Measurements from ENCODE around the gene TBRG4.
A peak's percentile ranks its signal among the peaks of the same experiment; 100 is the strongest.
"Not testable (repeated sequence)": the region's sequence is repeated elsewhere in the genome, so short reads cannot be mapped to it uniquely, and the experiment has no call there.

TBRG4 gene

DNA sequence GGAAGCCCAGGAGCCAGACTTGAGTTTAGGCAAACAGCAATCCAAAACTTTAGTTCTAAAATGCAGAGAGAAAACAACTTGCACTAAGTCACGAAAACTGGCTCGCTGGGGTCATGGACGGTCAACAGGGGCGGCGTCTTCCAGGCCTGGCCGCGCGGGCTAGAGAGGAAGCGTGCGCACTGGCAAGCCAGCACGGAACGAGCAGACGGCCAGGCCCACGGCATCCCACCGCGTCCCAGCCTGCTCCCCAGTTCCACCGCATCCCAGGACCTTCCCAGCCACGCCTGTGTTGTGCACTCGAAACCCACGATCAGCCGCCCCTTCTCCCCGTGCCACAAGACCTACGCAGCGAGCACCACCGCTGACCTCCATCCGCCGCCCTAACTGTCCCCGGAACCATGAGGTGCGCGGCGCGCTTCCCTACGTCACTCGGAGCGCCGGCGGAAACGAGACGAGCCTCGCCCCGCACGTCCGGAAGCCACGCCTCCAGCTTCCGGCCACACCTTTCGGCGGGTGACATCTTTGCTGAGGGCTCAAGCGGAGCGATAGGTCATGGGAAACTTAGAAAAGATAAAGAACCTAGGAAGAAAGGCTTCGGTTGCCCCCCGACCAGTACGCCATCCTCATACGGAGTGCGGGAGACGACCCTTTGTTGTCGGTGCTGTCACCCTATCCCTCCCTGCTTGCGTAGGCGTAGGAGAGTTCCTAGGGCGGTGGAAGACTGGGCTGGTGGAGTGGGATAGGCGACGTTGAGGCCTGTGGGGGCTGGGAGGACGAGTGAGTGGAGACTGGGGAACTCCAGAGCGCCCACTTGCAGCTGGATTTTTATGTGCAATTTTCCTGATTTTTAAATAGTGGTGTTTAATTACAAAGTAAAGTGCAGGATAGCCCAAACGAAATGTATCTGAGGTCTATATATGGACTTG is at the start of gene TBRG4:
TBRG4 (minus strand) TSS at position 400 of the 926 bp plus-strand sequence. CDS start 2,460 bp downstream, outside the sequence.
- peak; percentile 92 for DNase-seq

DNA sequence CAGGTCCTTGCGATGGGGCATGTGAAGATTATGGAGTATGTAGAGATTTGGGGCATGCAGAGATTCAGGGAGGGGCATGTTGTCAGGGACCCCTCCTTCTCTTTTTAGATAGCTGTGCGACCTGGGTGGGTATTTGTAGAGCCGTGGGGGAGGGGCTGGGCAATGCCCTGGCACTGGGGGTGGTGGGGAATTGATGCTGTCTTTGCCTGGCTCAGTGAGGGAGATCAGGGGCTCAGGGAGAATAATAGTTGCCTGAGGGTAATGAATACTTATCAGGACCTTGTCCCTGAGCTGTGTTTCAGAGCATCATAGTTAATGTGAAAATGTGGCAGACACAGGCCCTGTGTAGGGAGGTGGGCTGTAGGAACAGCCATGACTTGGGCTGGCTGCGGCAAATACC is 49.6 kb upstream of the TBRG4 start:
- DNase-seq: no peak

DNA sequence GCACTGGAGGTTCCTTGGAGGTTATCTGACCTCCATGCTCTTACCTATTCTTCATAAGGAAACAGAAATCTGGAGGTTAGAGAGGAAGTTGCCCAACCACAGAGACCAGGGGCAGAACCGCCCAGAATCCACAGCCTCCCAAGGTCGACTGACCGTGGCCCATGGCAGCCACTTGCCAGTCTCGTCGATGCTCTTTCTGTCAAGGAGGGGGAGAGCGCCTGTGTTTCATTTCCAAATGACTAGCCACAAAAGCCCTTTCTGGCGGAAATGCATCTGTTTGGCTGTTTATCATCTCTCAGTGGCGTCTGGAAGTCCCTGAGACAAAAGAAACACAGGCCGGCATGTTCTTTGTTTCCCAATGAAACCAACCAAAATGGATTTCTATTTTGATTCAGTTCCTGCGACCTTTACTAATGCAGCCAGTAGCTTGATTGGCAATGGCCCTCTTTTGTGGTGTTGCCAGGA is 49.0 kb upstream of the TBRG4 start:
- no peak for DNase-seq

DNA sequence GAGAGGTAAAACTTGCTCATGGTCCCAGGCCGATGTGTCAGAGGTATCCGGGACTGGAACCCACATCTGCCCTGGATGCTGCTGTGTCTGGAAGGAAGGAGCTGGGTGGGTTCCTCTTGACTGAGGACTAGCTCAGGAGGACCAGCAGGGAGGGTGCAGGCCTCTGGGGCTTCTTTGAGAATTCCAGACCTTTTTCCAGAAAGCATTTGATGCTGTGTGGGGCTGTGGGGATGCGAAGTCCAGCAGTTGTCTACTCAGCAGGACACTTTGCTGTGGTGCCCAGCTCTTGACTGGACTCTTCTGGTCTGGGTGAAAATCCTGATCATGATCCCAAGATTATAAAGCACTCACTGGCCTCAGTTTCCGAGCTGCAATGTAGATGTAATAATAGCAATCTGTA is 47.8 kb upstream of the TBRG4 start:
- no peak for DNase-seq

DNA sequence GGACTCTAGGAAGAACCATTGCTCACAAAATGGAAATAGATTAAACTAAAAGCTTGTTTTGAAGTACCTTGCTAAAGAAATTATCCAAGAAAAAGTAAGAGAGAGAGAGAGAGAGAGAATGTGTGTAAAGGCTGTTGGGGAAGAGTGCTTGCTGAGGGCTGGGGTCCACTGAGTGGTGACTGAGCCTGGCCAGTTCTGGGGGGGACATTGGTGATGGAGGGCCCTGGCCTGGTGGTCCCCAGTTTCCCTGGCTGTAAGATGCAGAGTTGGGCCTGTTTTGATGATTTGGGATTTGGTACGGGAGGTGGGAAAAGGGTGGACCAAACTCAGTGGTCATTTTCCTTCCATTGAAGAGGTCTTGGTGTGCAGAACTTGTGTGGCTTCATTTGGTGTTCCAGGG is 47.0 kb upstream of the TBRG4 start:
- DNase-seq: no peak

DNA sequence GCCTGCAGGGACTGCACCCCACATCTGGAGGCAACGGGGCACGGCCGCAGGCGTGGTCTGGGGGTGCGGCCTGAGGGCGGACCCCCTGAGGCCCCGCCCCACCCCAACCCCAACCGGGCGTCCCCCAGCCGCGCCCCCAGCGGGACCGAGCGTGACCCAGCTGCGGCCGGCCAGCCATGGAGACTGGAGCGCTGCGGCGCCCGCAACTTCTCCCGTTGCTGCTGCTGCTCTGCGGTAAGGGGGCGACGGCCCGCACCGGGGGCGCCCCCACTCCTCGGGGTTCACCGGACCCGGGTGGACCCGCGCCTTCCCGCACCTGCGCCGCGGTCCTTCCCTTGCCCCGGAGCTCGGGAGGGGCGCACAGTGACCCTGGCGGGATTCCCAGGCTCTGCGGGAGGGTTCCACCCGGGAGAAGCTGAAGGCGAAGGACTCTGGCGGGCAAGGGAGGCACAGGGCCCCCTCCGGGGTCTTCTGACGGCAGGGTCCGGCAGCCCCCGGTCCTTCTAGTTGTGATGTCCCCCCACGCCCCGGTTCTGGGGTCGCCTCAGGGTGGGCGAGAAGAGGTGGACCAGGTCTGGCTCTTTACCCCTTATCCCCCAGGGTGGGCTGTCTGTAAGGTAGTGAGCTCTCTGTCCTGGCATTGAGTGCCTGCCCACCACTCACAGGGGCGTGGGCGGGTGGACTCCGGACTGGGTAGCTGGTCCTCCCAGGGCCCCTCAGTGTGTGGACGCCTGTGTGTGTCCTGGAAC is 46.3 kb upstream of the TBRG4 start, which contains the start of gene RAMP3:
RAMP3 (plus strand) TSS at position 139 of the 749 bp plus-strand sequence; CDS start at position 177, 38 bp downstream.
- no peak for DNase-seq

DNA sequence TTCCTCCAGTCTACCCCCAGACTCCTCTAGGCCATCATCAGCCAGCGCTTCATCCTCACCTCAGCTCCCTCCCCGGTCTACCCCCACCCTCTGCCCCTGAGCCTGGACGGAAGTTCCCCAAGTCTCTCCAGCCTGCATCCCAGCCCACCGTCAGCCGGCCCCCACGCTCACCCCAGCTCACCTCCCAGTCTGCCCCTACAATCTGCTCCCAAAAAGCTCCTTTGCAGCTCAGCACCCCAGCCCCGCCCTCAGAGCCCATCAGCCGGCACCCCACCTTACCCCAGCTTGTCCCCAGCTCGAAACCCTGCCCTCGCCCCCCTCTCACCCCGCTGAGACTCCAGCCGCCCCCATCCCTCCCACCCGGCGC is 45.8 kb upstream of the TBRG4 start:
- DNase-seq: no peak

DNA sequence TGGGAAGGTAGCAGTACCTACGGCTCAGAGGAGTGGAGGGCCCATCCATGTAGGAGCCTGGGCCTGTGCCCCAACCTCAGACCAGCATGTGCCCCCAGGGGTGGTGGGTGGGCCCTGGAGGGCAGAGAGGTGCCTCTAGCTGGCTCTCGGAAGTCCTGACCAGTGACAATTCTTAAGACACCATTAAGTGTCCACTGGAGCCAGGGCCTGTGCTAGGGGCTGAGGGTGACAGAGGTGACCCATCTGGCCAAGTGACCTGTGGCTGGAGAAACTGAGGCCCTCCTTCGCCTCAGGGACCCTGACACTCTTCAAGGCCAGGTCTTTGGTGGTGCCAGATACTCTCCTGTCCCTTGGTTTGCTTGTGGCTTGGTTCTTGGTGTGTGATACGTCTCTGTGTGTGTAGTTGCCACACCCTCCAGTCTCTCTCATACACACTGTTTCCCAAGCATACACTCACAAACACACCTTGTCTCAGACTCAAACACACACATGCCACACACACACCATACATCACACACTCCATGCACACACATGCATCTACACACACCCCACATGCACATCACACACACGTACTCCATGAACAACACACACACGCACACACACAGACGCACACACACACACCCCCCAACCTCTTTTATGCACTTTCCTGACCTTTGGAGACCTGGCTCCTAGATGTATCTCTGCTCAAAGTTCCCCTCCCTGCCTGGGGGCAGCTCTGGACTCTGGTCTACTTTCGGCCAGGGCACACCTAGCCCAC is 45.2 kb upstream of the TBRG4 start:
- no peak for DNase-seq

DNA sequence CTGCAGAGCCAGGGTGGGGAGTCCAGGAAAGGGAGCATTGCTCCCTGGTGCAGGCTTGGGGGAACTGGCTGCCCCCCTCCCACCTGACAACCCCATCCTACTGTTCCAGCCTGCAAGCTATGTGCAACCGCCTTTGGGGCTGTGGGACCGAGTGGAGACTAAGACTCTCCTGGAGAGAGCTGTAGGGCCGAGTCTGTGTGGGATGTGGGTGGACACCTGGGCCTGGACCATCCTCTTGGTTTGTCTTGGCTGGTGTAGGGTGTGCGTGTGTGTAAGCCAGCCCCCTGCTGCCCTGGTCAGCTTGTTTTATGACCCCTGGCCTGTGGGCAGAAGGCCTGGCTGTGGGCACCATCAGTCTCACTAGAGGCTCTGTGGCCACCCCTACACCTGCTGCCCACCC is 44.4 kb upstream of the TBRG4 start:
- no peak for DNase-seq

DNA sequence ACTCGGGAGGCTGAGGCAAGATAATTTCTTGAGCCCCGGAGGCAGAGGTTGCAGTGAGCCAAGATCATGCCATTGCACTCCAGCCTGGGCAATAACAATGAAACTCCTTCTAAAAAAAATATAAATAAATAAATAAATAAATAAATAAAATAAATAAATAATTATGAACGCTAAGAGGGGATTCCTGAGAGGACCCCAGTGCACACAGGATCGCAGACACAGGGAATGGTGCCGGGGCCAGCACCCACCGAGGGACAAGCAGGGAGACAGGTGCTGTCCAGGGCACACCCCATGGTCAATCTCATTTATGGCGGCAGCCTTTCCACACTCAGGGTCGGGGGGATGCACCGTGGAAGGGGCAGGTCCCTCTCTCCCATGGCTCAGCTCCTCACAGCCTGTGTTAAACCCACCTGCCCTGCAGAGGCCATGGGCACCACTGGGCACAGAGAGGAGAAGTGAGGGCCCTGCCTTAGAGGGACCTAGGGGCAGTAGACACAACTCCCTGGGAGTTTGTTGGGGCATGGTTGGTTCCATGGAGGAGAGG is 43.9 kb upstream of the TBRG4 start:
- DNase-seq: no peak

DNA sequence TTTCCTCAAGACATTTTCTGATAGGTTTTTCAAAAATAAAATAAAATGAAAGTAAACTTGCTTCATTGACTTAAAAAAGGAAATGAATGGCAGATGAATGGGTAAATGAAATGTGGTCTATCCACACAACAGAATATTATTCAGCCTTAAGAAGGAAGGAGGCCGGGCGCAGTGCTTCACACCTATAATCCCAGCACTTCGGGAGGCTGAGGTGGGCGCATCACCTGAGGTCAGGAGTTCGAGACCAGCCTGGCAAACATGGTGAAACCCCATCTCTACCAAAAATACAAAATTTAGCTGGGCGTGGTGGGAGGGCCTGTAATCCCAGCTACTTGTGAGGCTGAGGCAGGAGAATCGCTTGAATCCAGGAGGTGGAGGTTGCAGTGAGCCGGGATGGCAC is 42.4 kb upstream of the TBRG4 start:
- not testable (repeated sequence) for DNase-seq

DNA sequence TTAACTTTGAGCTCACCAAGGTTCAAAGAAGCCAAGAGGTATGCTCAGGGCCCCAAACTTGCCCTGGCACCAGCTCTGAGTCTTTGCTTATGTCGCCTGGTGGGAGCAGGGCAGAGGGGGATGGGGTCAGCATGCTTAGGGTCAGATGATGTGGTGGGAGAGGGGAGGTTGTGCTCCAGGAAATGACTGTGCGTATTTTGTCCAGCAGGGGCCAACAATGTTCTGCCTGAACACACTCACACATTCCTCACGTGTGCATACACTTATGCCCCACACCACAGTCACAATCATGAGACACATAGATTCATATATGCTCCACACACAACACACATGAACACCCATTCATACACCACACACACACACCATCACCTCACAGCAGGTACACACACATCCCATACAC is 41.7 kb upstream of the TBRG4 start:
- no peak for DNase-seq

DNA sequence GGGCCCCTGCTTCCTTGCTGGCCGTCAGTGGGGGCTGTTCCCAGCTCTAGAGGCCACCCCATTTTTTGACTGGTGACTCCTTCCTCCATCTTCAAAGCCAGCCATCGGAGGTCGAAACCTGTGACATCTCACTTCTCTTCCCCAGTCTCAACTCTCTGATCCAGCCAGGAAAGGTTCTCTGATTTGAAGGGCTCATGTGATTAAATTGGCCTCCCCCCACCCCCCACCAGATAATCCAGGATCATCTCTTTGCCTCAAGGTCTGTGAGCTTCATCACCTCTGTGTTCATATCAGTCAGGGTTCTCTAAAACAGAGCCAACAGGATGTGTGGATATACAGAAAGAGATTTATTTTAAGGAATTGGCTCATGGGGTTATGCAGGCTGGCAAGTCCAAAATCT is 40.5 kb upstream of the TBRG4 start:
- no peak for DNase-seq

DNA sequence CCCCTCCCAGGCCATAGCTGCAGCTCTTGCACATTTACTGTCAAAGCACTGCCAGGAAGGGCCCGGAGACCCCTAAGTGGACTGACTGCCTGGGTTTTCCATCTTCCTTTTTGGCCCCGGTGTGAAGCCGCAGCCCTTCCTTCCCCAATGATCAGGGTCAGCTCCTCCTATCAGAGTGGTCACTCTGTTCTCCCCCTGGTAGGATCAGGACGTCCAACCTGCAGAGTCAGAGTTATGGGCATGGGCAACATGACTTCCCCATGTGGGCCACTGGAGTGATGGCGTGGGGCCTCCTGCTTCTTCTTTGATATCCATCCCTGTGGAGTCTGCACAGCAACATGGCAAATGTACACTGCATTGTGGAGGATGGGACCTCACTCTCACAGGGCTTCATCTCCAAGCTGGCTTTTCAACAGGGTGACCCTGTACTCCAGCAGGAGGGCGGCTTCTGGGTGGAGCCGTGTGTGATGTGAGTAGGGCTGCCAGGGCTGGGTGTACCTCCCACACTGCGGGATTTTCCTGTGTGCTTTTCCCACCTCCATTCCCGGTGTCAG is 39.7 kb upstream of the TBRG4 start:
- no peak for DNase-seq

DNA sequence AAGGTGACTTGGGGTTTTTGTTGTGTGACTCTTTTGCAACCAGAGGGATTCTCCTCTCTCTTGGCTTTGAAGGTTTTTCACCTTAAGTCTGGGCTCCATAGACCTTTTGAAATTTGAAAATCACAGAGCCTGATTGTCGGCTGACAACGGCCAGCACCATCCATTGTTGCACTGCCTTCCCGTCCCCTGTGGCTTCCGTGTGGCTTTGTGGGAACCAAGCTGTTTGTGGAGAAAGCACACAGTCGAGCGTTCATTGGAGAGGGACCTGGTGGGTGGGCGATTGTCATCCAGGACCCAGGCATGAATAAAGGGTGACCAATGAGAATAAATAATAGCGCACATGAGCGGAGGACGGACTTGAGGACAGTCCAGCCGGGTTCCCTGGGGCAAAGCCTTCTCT is 38.7 kb upstream of the TBRG4 start:
- no peak for DNase-seq

DNA sequence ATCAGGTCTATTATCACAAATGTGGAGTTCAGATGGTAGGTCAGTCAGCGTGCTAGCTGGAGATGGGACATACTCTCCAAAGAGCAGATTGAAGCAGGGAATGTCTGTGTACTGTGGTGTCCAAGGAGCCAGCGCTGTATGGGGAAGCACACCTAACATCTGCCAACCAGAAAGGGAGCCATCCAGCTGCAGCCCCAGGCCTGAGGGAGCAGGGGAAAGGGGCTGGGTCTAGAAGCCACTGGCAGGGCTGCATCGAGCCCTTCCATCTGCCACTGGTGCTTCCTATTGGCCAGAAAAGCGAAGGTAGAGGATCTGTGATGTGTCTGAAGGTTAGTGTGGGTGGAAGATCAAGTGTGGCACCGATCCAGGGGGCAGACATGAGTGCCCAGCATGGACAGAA is 38.1 kb upstream of the TBRG4 start:
- no peak for DNase-seq

DNA sequence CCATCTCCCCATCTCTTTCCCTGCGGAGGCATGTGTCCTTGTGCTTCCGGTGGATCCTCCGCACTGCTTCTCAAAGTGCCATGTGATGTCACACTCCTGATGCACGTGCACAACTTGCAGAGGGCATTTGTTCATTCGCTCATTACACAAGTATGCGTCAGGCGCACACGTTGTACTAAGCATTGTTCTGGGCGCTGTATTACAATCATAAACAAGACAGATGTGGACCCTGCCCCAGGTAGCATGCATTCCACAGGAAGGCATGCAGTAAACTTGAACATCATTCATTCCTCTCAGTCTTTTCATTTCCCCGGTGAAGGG is 37.1 kb upstream of the TBRG4 start:
- no peak for DNase-seq

DNA sequence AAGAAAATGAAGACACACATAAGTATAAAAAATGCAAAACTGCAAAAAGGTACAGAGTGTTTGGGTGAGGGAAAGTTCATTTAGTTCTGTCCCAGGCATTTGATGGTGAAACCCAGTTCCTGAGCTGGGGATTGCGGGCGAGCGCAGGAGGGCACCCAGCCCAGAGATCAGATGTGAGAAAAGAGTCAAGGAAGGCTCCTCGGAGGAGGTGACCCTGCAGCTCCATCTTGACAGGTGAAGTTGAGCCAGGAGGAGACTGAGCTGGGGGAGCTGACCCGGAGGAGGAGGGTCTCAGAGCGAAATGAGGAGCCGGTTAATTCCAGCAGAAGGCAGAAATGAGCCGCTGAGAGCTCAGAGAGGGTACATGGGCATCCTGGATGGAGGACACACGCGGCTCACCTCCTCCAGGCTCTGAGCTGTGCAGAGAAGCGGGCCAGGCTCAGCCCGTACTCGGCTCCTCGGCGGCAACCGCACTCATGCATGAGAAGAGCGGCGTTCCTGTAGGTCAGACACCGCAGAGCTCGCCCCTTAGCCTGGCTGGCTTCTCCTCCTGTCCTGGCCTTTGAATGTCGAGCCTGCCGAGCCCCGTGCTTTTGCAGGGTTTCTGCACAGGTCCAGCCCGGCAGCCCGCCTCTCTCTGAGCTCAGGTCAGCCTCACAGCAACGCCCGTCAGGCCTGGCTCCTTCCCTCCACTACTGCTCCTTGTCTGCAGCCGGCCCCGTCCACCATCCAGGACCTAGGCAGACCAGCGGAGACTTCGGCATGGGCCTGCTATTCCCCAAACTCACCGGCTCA is 36.6 kb upstream of the TBRG4 start:
- DNase-seq: no peak

DNA sequence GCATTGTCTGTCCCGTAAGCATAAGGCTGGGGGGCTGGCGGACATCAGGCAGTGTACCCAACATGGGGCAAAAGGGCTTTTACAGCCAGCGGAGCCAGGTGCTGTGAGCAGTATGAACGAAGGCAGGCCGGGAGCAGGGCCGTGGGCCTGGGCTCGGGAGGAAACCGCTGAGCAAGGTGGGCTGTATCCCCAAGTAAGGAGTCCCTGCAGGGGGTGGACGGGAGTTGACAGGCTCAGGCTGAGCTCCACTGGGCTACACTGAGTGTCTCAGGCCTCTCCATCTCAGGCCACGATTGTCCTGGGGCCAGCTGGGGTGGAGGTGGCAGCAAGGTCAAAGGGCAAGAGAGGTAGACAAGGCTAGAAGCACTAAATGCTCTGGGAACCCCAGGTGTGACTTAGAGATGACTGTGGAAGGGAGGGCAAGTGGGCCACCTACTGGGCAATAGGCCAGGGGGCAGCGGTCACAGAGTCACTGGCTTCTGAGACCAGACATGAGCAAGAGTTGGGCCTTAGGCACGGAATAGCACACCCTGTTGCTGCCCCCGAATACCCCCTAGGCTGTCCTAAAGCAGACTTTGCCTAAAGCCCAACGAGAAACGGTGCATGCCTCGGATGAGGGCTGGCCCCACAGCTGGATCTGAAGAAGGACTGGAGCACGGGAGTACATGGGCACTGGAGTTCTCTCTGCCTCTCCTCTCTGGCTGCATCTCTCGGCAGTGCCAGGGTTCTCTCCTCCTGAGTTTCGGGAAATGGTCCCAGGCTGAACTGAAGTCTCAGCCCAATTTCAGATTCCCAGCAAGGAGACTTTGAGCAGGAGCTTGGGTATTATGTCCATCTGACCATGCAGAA is 35.3 kb upstream of the TBRG4 start:
- no peak for DNase-seq

DNA sequence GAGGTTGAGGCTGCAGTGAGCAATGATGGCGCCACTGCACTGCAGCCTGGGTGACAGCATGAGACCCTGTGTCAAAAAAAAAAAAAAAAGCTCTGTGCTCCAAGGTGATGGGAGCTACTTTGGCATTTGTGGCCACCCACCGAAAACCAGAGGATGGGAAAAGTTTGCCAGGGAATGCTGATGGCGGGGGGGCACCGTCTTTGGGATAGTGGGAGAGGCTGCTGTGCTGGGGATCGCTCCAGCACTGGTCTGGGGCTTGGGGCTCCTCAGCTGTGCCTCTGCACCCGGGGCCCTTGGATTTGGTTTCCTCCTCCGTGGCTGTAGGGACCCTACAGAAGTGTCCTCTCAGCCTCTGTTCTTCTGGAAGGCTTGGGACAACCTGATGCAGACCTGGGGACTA is 34.4 kb upstream of the TBRG4 start:
- no peak for DNase-seq

DNA sequence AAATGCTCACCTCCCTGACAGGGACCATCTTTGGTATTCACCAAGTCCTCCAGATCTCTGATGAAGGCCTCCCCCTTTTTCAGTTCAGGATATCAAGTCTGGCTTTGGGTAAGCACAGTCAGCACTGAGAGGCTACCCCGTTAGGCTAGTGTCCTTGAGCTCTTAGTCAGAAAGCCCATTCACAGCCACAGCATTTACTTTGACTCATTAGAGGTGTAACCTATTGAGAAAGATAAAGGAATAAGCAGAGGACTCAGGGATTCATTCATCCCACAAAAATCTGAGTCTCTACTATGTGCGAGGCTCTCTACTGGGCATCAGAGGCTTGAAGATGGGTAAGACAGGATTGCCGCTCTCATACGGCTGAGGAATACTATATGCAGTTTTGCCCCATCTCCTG is 32.1 kb upstream of the TBRG4 start:
- DNase-seq: no peak

All from NCI-H1694 treated with DMSO at 0.1 percent for 48 hours (cell line).